Uterus (tissue), 2 donors: ENCODE data around the gene GJB4.

Source experiments
- POLR2A ChIP-seq, 2 donors: fragments of 450-650 bp; IDR thresholded peaks; one replicate each; pipeline ENCODE4 v1.6.1; 2016; ENCODE audit warnings: antibody characterized with exemption in 2 of 2, mild to moderate bottlenecking in 1 of 2, moderate library complexity in 1 of 2
- TF ChIP-seq, protein P1 (sequence below), 4 experiments: fragments of 200-600 bp in 2 of 4; fragments of 450-650 bp in 2 of 4; sonication (generic) in 2 of 4; IDR thresholded peaks; one replicate each; pipeline ENCODE4 v1.5.1; 2016 to 2019; ENCODE audit warnings: antibody characterized with exemption in 4 of 4, mild to moderate bottlenecking in 2 of 4, moderate library complexity in 1 of 4

DNA sequence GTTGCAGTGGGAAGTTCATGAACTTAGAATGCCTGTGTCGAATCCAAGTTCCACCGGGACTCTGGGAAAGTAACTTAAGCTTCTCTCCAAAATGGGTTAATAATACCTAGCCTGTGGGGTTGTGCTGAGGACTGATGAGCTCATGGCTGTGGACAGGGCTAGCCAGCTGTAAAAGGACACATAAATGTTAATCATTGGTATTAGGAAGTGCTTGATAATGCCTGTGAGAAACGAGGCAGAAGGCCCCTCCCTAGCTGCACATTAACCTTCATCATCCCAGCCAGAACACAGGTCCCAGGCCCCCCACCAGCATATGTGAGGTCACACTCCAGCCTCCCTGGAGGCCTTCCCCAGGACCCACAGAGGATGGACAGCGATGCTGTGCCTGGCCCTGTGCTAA is 789 bp upstream of the GJB4 start:
- no peak for TF ChIP-seq POLR2A (IDR thresholded peaks at IDR 0.05)
- TF ChIP-seq, protein P1, sequence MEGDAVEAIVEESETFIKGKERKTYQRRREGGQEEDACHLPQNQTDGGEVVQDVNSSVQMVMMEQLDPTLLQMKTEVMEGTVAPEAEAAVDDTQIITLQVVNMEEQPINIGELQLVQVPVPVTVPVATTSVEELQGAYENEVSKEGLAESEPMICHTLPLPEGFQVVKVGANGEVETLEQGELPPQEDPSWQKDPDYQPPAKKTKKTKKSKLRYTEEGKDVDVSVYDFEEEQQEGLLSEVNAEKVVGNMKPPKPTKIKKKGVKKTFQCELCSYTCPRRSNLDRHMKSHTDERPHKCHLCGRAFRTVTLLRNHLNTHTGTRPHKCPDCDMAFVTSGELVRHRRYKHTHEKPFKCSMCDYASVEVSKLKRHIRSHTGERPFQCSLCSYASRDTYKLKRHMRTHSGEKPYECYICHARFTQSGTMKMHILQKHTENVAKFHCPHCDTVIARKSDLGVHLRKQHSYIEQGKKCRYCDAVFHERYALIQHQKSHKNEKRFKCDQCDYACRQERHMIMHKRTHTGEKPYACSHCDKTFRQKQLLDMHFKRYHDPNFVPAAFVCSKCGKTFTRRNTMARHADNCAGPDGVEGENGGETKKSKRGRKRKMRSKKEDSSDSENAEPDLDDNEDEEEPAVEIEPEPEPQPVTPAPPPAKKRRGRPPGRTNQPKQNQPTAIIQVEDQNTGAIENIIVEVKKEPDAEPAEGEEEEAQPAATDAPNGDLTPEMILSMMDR (IDR thresholded peaks at IDR 0.05), result no peak
